OCI-LY3 (cell line): ENCODE measurements around the gene RBMS3.

Source experiments
- H2AFZ ChIP-seq: fragments of 200-600, 300-600 bp; shearing (Covaris generic); 2 replicates; pipeline ENCODE4 v1.6.0; 2014; ENCODE audit warnings: antibody characterized with exemption, low read depth, low read length
- H3K27ac ChIP-seq: fragments of 200-600, 300-600 bp; sonication (generic); 2 replicates; pipeline ENCODE4 v1.5.1; 2014; ENCODE audit warnings: mild to moderate bottlenecking, low read length, moderate library complexity, mixed read lengths
- H3K27me3 ChIP-seq: fragments of 200-600, 300-600 bp; sonication (generic); 2 replicates; pipeline ENCODE4 v1.6.1; 2014; ENCODE audit warnings: low read depth, low read length, mixed read lengths
- H3K36me3 ChIP-seq: fragments of 200-600, 300-600 bp; sonication (generic); replicated peaks from 2 replicates; pipeline ENCODE3; 2014; ENCODE audit warnings: low read depth, low read length, mixed read lengths
- H3K4me1 ChIP-seq: fragments of 300-600, 200-600 bp; sonication (generic); 2 replicates; pipeline ENCODE4 v1.6.1; 2014; ENCODE audit warnings: low read length, mixed read lengths
- H3K4me2 ChIP-seq: fragments of 200-600, 300-600 bp; sonication (generic); 2 replicates; pipeline ENCODE4 v1.6.1; 2014; ENCODE audit warnings: low read length, mixed read lengths
- H3K4me3 ChIP-seq: fragments of 300-600, 200-600 bp; sonication (generic); 2 replicates; pipeline ENCODE4 v1.5.1; 2014; ENCODE audit warnings: antibody characterized with exemption, mild to moderate bottlenecking, low read length, moderate library complexity
- H3K79me2 ChIP-seq: fragments of 300-600, 200-600 bp; shearing (Covaris generic); 2 replicates; pipeline ENCODE4 v1.6.1; 2014; ENCODE audit warnings: mild to moderate bottlenecking, low read length, mixed read lengths
- H3K9ac ChIP-seq: fragments of 300-600, 200-600 bp; shearing (Covaris generic); 2 replicates; pipeline ENCODE4 v1.6.0; 2014; ENCODE audit warnings: mild to moderate bottlenecking, low read length, moderate library complexity
- H3K9me3 ChIP-seq: fragments of 200-600, 300-600 bp; shearing (Covaris generic); 2 replicates; pipeline ENCODE4 v1.6.1; 2014; ENCODE audit warnings: low read length, mixed read lengths; ENCODE audit not compliant: insufficient read depth
- H4K20me1 ChIP-seq: fragments of 200-600, 300-600 bp; sonication (generic); 2 replicates; pipeline ENCODE4 v1.6.1; 2016; ENCODE audit warnings: low read length, mixed read lengths; ENCODE audit not compliant: insufficient read depth
- EZH2phosphoT487 ChIP-seq: fragments of 200-600 bp; shearing (Covaris generic); IDR thresholded peaks from 2 replicates; pipeline ENCODE4 v1.6.1; 2018; ENCODE audit warnings: antibody characterized with exemption, mixed run types, low read depth
- TF ChIP-seq, protein P1 (sequence below): fragments of 200-600, 300-600 bp; sonication (generic); IDR thresholded peaks from 2 replicates; pipeline ENCODE4 v1.5.1; 2014; ENCODE audit warnings: antibody characterized with exemption, low read length, low read depth

RBMS3 gene

DNA sequence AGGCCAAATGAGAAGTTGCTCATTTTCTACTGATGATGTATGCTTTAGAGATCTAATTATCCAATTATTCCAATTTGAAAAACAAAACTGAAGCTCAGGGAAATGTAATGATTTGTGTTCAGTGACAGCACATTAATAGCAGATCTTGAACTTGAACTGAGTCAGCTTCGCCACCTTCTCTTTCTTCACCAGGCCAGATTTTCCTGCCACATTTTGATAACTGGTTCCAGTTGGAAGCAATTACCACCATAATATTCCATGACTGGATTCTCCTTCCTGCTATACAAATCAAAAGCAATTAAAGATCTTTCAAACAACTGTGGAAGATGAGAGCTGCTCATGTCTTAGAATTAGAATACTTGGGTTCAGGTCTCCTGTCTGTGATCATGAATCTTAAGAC lies 334.1 kb downstream of the RBMS3 start:
- Histone ChIP-seq H3K4me1 (peaks cover 12% of the 10 kb centered on the region), H3K27ac (no peak overlapping the region), H3K4me2 (no peak overlapping the region), H4K20me1 (no peaks in the 10 kb centered on the region), H2AFZ (no peak overlapping the region), H3K9ac (no peak overlapping the region), H3K9me3 (0 out of 2 replicates have a peak, but pooled peaks cover 3% of the 10 kb centered on the region), H3K79me2 (no peaks in the 10 kb centered on the region), H3K27me3 (no peaks in the 10 kb centered on the region), H3K4me3 (no peak overlapping the region), H3K36me3 (no peaks in the 10 kb centered on the region)
- TF ChIP-seq, protein P1, sequence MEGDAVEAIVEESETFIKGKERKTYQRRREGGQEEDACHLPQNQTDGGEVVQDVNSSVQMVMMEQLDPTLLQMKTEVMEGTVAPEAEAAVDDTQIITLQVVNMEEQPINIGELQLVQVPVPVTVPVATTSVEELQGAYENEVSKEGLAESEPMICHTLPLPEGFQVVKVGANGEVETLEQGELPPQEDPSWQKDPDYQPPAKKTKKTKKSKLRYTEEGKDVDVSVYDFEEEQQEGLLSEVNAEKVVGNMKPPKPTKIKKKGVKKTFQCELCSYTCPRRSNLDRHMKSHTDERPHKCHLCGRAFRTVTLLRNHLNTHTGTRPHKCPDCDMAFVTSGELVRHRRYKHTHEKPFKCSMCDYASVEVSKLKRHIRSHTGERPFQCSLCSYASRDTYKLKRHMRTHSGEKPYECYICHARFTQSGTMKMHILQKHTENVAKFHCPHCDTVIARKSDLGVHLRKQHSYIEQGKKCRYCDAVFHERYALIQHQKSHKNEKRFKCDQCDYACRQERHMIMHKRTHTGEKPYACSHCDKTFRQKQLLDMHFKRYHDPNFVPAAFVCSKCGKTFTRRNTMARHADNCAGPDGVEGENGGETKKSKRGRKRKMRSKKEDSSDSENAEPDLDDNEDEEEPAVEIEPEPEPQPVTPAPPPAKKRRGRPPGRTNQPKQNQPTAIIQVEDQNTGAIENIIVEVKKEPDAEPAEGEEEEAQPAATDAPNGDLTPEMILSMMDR: no peak
- no peak for TF ChIP-seq EZH2phosphoT487

DNA sequence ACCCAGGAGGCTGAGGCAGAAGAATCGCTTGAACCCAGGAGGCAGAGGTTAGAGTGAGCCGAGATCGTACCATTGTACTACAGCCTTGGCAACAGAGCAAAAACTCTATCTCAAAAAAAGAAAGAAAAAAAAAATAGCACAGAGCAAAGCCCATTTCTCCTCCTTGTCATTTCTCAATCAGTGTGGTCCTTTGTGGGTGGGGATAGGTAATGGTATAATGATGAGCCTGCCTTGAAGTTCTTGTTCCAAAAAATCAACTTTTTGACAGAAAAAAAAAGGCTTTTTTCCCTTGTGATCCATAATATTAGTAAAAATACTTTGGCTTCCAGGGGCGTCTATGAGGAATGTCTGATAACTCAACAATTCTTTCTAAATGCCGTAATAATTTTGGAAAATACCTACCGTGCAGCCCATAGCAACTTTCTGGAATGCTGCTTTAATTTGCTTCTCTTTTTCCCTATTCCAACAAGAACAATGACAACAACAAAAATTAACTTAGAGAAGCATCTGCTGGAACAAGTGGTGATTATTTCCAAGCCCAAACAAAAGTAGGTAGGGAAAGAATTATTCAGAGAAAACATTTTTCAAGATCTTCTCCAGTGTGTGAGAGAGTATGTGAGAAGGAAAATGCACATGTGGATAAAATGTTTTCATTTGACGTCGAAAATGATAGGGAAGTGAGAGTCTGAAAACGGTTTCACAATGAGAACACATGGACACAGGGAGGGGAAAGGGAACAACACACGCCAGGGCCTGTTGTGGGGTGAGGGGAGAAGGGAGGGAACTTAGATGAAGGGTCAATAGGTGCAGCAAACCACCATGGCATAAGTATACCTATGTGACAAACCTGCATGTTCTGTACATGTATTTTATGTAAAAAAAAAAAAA lies 337.8 kb downstream of the RBMS3 start:
- H3K79me2 ChIP-seq: no peaks in the 10 kb centered on the region
- 0 out of 2 replicates have a peak, but pooled peaks cover 3% of the 10 kb centered on the region for H3K9me3 ChIP-seq
- H3K4me2 ChIP-seq: peak overlapping the region; percentile 44
- no peak overlapping the region for H3K4me3 ChIP-seq
- H3K27me3 ChIP-seq: no peaks in the 10 kb centered on the region
- no peak overlapping the region for H2AFZ ChIP-seq
- TF ChIP-seq, protein P1: no peak
- no peak for TF ChIP-seq EZH2phosphoT487
- H4K20me1 ChIP-seq: no peaks in the 10 kb centered on the region
- H3K4me1 ChIP-seq: peaks cover 12% of the 10 kb centered on the region
- H3K36me3 ChIP-seq: no peaks in the 10 kb centered on the region
- no peak overlapping the region for H3K9ac ChIP-seq
- no peak overlapping the region for H3K27ac ChIP-seq

DNA sequence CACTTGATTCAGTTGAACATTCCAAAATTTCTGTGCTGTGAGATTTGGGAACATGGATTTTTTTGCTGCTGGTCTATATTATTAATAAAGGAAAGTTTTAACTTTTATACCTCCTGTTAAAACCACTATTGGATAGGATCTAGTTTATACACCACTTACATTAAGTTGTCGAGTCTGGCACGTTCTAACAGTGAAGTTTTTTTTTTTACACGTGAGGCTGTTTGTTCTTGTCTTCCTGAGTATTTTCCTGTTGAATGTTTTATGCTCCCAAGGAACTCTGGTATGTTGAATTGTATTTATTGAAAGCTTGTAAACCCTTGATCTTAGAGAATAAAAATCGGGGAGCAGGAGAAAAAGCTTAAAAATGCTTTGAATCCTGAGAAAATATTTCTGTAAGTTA lies 338.8 kb downstream of the RBMS3 start:
- peaks cover 12% of the 10 kb centered on the region for H3K4me1 ChIP-seq
- no peak for TF ChIP-seq EZH2phosphoT487
- TF ChIP-seq, protein P1: no peak
- H4K20me1 ChIP-seq: no peaks in the 10 kb centered on the region
- no peak overlapping the region for H3K27ac ChIP-seq
- H3K36me3 ChIP-seq: no peaks in the 10 kb centered on the region
- no peak overlapping the region for H3K4me2 ChIP-seq
- H3K9me3 ChIP-seq: no peaks in the 10 kb centered on the region
- no peak overlapping the region for H2AFZ ChIP-seq
- H3K79me2 ChIP-seq: no peaks in the 10 kb centered on the region
- no peak overlapping the region for H3K9ac ChIP-seq
- no peak overlapping the region for H3K4me3 ChIP-seq
- no peaks in the 10 kb centered on the region for H3K27me3 ChIP-seq
